HG03196 (cell line): ENCODE data around the gene GMPR.
A peak's percentile ranks its signal among the peaks of the same experiment; 100 is the strongest.

Experiments used
- ATAC-seq: cut with Tn5 transposase; IDR thresholded peaks from one replicate; pipeline ENCODE4 v1.9.1; 2021; ENCODE audit not compliant: unreplicated experiment

The GMPR gene

GRCh38 chr6:16296061-16296670, 57.8 kb downstream of the GMPR start:
- ATAC-seq = no peak

- ATAC-seq = no peak
These were observed 61.5 kb downstream of the GMPR start for GRCh38 chr6:16299861-16300260.

DNA sequence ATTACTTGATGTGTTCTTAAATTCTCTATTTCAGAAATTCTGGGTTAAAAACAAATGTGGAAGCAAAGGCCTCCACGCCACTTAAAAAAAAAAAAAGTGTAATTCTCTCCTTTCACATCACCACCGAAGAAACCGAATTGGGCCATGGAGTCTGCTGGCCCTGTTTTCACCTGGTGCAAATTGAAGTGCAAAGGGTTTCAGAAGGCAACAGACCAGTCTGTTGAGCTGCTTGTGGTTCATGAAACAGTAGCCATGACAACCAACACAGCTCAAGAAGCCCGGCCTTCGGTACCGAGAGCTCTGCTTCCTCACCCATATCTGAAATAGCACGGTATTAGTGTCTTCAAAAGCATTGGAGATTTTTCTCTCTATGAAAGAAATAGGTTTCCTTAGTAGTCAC, 63.1 kb downstream of the GMPR start:
- no peak for ATAC-seq

DNA sequence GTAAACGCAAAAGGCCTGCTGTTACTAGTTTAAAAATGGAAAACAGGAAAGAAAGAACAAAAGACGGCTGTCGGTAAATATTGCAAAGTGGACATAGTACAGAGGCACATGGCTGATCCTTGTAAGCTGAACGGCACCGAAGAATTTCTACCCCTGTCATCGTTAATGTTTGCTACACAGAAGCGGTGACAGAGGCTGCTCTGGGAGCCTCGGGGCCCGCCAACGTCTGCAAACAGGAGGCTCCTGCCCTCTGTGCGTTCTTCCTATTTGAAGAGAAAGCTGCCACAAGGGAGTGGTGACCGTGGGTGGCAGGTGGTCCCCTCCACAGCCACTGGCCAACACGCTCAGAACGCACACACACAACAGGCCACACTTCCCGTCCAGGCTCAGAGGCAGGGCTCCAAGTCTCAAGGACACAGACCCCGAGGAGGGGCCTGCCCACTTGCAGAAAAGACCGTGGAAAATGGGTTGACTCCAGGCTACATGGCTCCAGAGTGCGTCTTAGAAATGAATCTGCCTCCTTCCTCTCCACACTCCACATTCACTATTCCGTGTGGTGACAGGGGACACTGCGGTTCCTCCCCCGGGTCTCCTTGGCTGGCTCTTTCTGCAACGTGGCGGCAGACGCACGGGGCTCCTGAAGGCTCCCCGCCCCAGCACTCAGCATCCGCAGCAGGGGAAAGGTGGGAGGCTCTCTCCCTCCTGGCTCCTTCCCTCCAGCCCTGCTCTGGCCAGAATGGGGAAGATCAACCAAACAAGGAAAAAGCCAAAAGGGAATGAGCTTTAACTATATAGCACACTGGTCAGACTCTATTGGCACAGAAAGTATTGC, 64.5 kb downstream of the GMPR start:
- no peak for ATAC-seq

GRCh38 chr6:16305246-16305725, 66.9 kb downstream of the GMPR start:
- ATAC-seq = peak; percentile 79

- peak; percentile 16 for ATAC-seq
These were observed 67.4 kb downstream of the GMPR start for GRCh38 chr6:16305788-16306187.

DNA sequence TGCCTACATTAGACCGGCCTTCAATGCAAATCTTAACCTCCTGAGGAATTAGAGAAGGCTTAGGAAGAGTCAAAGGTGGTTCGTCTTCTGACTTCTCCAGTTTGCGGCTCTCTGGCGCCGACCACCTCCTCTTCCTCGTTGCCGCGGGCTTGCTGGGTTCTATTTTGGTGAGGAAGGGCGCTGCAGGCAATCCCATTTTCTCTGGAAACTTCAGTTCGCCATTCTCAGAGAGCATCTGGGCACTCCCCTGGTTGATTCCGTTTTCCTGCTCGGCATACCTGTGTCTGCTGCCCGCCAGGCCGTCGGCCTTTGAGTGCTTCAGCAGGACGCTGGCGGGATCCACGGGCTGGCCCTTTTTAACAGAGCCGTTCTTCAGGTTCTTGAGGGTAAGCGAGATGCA, 67.9 kb downstream of the GMPR start:
- ATAC-seq = no peak

GRCh38 chr6:16311763-16312162, 73.4 kb downstream of the GMPR start:
- ATAC-seq = no peak

GRCh38 chr6:16313732-16314131, 75.3 kb downstream of the GMPR start:
- ATAC-seq = no peak

DNA sequence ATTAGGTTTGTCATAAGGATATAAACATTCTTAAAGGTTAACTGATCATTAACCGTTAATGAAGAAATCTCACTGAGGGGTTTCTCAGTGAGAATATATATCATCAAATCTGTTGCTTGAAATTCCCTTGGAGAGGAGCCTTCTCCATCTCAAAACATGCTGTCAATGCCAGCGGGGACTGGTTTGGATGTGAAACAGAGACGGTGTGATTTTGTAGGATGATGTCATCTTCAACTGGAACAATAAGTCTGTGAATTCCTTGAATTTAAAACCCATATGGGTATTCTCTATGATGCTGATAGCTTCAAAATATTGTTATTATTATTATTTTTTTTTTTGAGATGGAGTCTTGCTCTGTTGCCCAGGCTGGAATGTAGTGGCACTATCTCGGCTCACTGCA, 75.9 kb downstream of the GMPR start:
- no peak for ATAC-seq

- no peak for ATAC-seq
These were observed 78.4 kb downstream of the GMPR start for GRCh38 chr6:16316741-16317251.

- no peak for ATAC-seq
These were observed 80.2 kb downstream of the GMPR start for GRCh38 chr6:16318538-16318937.

GRCh38 chr6:16318953-16319720, 80.8 kb downstream of the GMPR start:
- no peak for ATAC-seq

GRCh38 chr6:16319813-16320532, 81.6 kb downstream of the GMPR start:
- peak; percentile 60 for ATAC-seq

GRCh38 chr6:16320533-16321340, 82.3 kb downstream of the GMPR start:
- ATAC-seq = no peak

GRCh38 chr6:16321341-16321710, 82.9 kb downstream of the GMPR start:
- no peak for ATAC-seq

GRCh38 chr6:16321826-16322225, 83.4 kb downstream of the GMPR start:
- ATAC-seq = no peak

GRCh38 chr6:16322666-16323312, 84.4 kb downstream of the GMPR start:
- ATAC-seq = peak; percentile 76

GRCh38 chr6:16324184-16324583, 85.8 kb downstream of the GMPR start:
- no peak for ATAC-seq
